Smooth muscle cell of the brain vasculature (primary cell): ENCODE data around the gene GUCA1A.
A peak's percentile ranks its signal among the peaks of the same experiment; 100 is the strongest.
"Not testable (repeated sequence)": the region's sequence is repeated elsewhere in the genome, so short reads cannot be mapped to it uniquely, and the experiment has no call there.

Experiments
- DNase-seq: peaks from one replicate; pipeline ENCODE4 v3.0.0-alpha.2; 2012; ENCODE audit warnings: low read depth, low spot score

Gene GUCA1A

DNA sequence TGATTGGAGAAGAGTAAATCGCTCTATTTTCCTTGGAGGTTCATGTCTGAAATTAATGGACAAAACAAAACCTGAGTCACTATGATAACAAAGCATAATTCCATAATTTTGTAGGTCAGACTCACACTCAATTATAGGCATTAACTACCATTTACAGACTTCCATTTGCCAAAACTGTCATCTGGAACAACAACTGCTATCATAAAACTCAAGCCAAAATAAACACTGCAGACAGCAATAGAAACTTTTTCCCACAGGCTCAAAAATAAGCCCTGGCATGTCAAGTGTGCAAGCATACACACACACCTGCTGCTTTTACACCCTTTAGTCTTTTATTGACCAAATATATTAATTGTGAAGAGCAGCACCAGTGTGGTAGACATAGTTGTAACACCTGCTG is 37.4 kb downstream of the GUCA1A start:
- DNase-seq: no peak

- DNase-seq: no peak
Measured at GRCh38 chr6:42211726-42212125, 38.6 kb downstream of the GUCA1A start.

DNA sequence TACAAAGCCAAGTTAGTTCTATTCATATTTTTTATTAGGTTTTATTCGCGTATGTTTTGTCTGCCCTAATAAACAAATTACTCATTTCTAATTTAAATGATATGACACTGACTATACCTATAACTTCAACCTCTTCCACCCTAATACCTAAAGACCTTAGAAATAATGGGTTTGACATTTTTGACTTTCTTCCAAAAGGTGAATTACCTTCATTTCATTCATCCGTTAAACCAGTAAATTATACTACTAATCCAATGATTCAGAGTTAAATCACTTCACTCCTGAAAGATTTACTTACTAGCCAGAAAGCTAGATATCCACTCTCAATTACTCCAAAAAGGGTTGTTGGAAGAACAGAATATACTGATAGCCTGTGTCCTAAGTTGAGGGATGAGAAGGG is 39.3 kb downstream of the GUCA1A start:
- DNase-seq: no peak

DNA sequence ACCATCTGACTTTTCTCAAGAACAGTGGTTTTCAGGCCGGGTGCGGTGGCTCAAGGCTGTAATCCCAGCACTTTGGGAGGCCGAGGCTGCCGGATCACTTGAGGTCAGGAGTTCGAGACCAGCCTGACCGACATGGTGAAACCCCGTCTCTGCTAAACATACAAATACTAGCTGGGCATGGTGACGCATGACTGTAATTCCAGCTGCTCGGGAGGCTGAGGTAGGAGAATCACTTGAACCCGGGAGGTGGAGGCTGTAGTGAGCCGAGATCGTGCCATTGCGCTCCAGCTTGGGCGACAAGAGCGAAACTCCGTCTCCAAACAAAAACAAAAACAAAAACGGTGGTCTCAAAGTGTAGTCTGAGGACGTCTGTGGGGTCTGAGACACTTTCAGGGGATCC is 43.3 kb downstream of the GUCA1A start:
- not testable (repeated sequence) for DNase-seq

- DNase-seq: no peak
Measured at GRCh38 chr6:42217157-42217518, 44.0 kb downstream of the GUCA1A start.

GRCh38 chr6:42217519-42218367 is 44.6 kb downstream of the GUCA1A start, which contains the start of gene MRPS10:
TSS of gene MRPS10 (minus strand) at chr6:42217861. CDS start at chr6:42217849, 12 bp downstream.
- DNase-seq: peak; percentile 79

GRCh38 chr6:42220807-42221206 is 47.6 kb downstream of the GUCA1A start:
- DNase-seq: no peak

- DNase-seq: no peak
Measured at GRCh38 chr6:42221546-42221945, 48.4 kb downstream of the GUCA1A start.

DNA sequence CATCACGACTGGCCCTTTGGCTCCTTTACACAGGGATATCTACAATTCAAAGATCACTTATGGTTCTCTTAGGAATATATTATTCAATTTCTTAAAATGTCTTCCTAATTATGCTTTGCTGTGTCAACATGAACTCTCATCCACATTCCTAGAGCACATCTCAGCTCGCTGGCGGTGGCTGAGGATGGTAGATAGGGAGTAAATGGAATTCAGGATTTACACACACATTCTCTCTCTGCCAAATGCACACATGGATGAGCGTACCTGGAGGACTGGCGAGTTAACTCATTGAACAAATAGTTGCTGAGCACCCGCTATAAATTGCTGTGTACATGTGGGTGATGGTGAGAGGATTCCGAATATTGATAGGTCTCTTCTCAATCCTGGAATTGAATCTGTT is 49.3 kb downstream of the GUCA1A start:
- no peak for DNase-seq

DNA sequence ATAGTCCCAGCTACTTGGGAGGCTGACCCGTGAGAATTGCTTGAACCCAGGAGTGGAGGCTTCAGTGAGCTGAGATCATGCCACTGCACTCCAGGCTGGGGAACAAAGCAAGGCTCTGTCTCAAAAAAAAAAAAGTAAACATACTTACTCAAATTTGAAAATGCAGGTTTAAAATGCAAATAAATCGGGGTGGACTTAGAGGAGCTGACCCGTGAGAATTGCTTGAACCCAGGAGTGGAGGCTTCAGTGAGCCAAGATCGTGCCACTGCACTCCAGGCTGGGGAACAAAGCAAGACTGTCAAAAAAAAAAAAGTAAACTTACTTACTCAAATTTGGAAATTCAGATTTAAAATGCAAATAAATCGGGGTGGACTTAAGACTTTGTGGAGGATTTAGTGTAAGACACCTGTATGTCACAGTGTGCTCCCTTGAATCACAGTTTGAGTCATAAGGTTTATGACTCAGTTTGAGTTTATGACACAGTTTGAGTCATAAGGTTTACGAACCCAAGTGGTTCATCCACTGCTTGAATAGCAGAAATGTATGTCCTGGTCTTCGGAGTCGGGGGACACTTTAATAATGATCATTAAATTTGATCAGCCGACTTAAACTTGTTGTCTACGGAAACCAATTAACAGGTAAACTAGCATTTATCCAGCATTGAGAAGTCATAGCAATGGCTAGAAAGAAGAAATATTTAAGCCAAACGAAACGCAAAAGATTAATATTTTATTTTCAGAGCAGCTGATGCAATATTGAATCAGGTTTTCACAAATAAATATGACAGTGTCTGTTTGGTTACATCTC is 51.3 kb downstream of the GUCA1A start:
- no peak for DNase-seq

- DNase-seq: no peak
Measured at GRCh38 chr6:42225029-42225339, 51.8 kb downstream of the GUCA1A start.

GRCh38 chr6:42225419-42225818 is 52.3 kb downstream of the GUCA1A start:
- DNase-seq: no peak

DNA sequence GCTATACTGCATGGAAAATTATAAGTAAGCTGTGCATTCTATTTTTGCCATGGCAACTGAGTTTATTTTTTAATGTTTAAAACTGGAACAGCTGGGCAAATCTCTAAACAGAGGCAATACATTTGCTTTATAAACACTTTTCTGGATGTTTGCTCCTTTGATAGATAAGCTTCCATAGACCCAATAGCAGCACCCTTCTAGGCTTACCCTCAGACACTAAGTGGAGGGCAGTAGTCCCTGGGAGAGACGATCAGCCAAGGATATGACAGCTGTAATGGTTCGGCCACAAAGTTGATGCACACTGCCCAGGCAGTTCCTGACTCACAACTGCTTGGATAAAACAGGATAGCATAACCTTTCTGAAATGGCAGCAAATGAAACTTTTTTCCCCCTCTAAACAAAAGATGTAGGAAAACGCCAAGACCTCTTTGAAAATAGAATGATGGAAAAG is 53.0 kb downstream of the GUCA1A start:
- no peak for DNase-seq

DNA sequence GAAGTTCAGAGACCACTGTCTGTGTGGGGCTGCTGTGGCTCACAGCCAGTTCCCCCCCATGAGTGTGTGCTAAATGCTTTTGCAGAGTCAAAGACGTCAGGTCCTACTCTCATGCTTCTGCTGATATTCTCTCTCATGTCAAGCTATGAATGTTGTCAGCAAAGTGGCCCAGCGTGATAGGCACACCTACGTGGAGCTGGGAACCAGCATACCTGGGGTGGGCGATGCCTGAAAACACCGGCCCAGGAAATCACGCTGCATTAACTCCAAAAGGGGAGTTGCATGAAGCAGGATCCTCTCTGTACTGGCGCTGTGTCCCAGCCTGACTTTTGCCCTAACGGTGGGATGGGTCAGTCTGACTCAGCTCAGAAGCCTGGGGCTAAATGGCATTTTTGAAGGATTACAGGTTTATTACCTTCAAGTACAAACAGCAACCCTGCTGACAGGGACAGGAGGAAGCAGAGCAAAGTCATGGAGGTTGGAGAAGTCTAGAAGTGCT is 53.5 kb downstream of the GUCA1A start:
- DNase-seq: no peak

DNA sequence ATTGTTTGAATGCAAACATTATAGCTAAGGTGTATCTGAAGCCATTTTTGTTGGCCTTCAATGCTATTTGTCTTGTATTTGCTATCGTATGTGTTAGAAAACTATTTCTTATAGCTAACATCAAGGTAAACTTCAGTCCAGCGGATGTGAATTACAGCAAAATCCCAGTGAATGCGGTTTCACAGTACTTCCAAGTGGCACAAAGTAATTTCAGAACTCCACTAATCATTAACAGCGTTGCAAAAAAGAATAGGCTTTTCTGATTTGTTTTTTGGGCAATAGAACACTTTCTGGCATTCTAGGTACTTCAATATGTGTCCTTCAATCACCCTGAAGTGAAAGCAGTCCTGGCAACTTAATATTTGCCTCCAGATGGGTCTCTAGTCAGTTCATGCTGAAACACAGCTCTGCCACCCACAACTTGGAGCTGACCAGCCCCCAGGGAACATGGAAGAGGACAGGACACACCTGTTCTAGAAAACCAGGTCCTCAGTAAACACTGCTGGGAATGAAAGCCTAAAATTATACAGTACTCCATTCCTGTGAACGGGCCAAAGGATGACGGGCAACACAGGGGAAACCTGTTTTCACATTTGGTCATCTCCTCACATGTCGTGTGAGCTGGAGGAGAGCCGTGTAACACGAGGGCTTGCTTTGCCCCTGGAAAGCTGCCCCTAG is 54.1 kb downstream of the GUCA1A start:
- no peak for DNase-seq

DNA sequence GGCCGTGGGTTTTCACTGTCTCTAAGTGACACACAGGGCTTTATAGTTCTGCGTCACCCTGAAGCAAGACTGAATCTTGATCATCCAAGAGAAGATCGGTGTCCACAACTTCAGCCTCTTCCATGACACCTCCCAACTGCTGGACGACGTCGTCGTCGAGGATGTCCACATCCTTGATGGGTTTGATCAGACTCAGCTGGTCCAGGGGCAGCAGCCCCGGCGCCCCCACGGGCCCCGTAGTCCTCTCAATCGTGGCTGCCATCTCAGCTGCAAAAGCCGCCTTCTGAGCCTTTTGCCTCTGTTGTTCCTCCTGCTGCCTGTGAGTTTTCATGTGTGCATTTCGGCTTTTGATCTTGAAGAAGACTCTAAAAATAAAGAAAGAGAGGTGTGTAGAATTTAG is 55.1 kb downstream of the GUCA1A start:
- DNase-seq: no peak
